ENCODE results near the gene SMOC1. TPM values are rescaled to one million over a fixed set of nuclear protein-coding genes. Genes with fewer than 3 reads are reported as not detected.

SMOC1 gene
- total RNA-seq, 2 donors from 2014 or later, result 14.1 to 18.6 TPM

- no peak for DNase-seq (ENCODE audit: low spot score)
- Histone ChIP-seq H3K9me3 (no peaks in the 10 kb centered on the region), H3K4me1 (no peaks in the 10 kb centered on the region), H3K36me3 (no peaks in the 10 kb centered on the region), H3K27me3 (no peaks in the 10 kb centered on the region), H3K4me3 (no peak overlapping the region), H3K27ac (no peak overlapping the region)
- no peak for TF ChIP-seq CTCF (IDR thresholded peaks at IDR 0.05)
Observed at GRCh38 chr14:69850736-69851112, 28.5 kb upstream of the SMOC1 start.

- no peaks in the 10 kb centered on the region for H3K27me3 ChIP-seq
- no peak for TF ChIP-seq CTCF (IDR thresholded peaks at IDR 0.05)
- no peaks in the 10 kb centered on the region for H3K9me3 ChIP-seq
- no peak overlapping the region for H3K4me3 ChIP-seq
- no peaks in the 10 kb centered on the region for H3K4me1 ChIP-seq
- H3K36me3 ChIP-seq, result no peaks in the 10 kb centered on the region
- no peak for DNase-seq (ENCODE audit: low spot score)
- H3K27ac ChIP-seq, result no peak overlapping the region
Observed at GRCh38 chr14:69852531-69853321, 26.5 kb upstream of the SMOC1 start.

GRCh38 chr14:69853774-69854173 lies 25.4 kb upstream of the SMOC1 start:
- no peak for DNase-seq (ENCODE audit: low spot score)
- H3K4me1 ChIP-seq, result no peaks in the 10 kb centered on the region
- no peaks in the 10 kb centered on the region for H3K9me3 ChIP-seq
- H3K4me3 ChIP-seq, result no peak overlapping the region
- no peak overlapping the region for H3K27ac ChIP-seq
- H3K27me3 ChIP-seq, result no peaks in the 10 kb centered on the region
- TF ChIP-seq CTCF (IDR thresholded peaks at IDR 0.05), result no peak
- no peaks in the 10 kb centered on the region for H3K36me3 ChIP-seq

- no peaks in the 10 kb centered on the region for H3K27me3 ChIP-seq
- no peaks in the 10 kb centered on the region for H3K36me3 ChIP-seq
Observed at GRCh38 chr14:69854598-69854997, 24.6 kb upstream of the SMOC1 start.

GRCh38 chr14:69855180-69855832 lies 23.9 kb upstream of the SMOC1 start:
- H3K9me3 ChIP-seq, result no peaks in the 10 kb centered on the region
- no peaks in the 10 kb centered on the region for H3K27me3 ChIP-seq
- no peak for DNase-seq (ENCODE audit: low spot score)
- H3K4me1 ChIP-seq, result no peaks in the 10 kb centered on the region
- no peak for TF ChIP-seq CTCF (IDR thresholded peaks at IDR 0.05)
- H3K4me3 ChIP-seq, result no peak overlapping the region
- H3K36me3 ChIP-seq, result no peaks in the 10 kb centered on the region
- no peak overlapping the region for H3K27ac ChIP-seq

More at GRCh38 chr14:69854598-69854997, 24.6 kb upstream of the SMOC1 start:
- no peaks in the 10 kb centered on the region for H3K9me3 ChIP-seq
- no peak overlapping the region for H3K27ac ChIP-seq
- H3K4me3 ChIP-seq, result no peak overlapping the region
- no peak for DNase-seq (ENCODE audit: low spot score)
- no peaks in the 10 kb centered on the region for H3K4me1 ChIP-seq
- no peak for TF ChIP-seq CTCF (IDR thresholded peaks at IDR 0.05)
